Hepatocyte (in vitro differentiated cells): ENCODE results near the gene MMP1. TPM values are rescaled to one million over a fixed set of nuclear protein-coding genes. Genes with fewer than 3 reads are reported as not detected.

Experiments
- DNase-seq: peaks from one replicate; pipeline ENCODE4 v3.0.0-alpha.2; 2016; ENCODE audit warnings: low spot score
- H2AFZ ChIP-seq: fragments of 200-600 bp; sonication (generic); 2 replicates; pipeline ENCODE4 v1.6.0; 2016; ENCODE audit warnings: antibody characterized with exemption, mild to moderate bottlenecking
- H3K27ac ChIP-seq: fragments of 200-600 bp; sonication (generic); 2 replicates; pipeline ENCODE4 v1.5.1; 2016; ENCODE audit warnings: mild to moderate bottlenecking
- H3K27me3 ChIP-seq: fragments of 200-600 bp; sonication (generic); 2 replicates; pipeline ENCODE4 v1.6.1; 2016
- H3K36me3 ChIP-seq: fragments of 200-600 bp; sonication (generic); replicated peaks from 2 replicates; pipeline ENCODE4 v1.5.1; 2016; ENCODE audit warnings: low read depth; ENCODE audit not compliant: insufficient read depth
- H3K4me1 ChIP-seq: fragments of 200-600 bp; sonication (generic); 2 replicates; pipeline ENCODE4 v1.5.1; 2016; ENCODE audit warnings: mild to moderate bottlenecking, moderate library complexity; ENCODE audit not compliant: insufficient read depth
- H3K4me2 ChIP-seq: fragments of 200-600 bp; sonication (generic); 2 replicates; pipeline ENCODE4 v1.6.0; 2016
- H3K4me3 ChIP-seq: fragments of 200-600 bp; sonication (generic); 2 replicates; pipeline ENCODE4 v1.5.1; 2016; ENCODE audit warnings: mild to moderate bottlenecking
- H3K79me2 ChIP-seq: fragments of 200-600 bp; sonication (generic); 2 replicates; pipeline ENCODE4 v1.6.0; 2017; ENCODE audit warnings: mild to moderate bottlenecking
- H3K9me2 ChIP-seq: fragments of 200-600 bp; sonication (generic); replicated peaks from 2 replicates; pipeline ENCODE4 v1.6.0; 2017; ENCODE audit warnings: mild to moderate bottlenecking; ENCODE audit not compliant: insufficient read depth
- H3K9me3 ChIP-seq: fragments of 200-600 bp; sonication (generic); 2 replicates; pipeline ENCODE4 v1.5.1; 2016; ENCODE audit warnings: low read depth, mild to moderate bottlenecking
- H4K20me1 ChIP-seq: fragments of 200-600 bp; sonication (generic); 2 replicates; pipeline ENCODE4 v1.6.0; 2016; ENCODE audit warnings: mild to moderate bottlenecking; ENCODE audit not compliant: insufficient read depth, poor library complexity, severe bottlenecking
- EZH2 ChIP-seq: fragments of 200-600 bp; sonication (generic); IDR thresholded peaks from 2 replicates; pipeline ENCODE4 v1.6.1; 2016; ENCODE audit warnings: antibody characterized with exemption, mild to moderate bottlenecking, borderline replicate concordance
- EZH2phosphoT487 ChIP-seq: fragments of 200-600 bp; sonication (generic); IDR thresholded peaks from one replicate; pipeline ENCODE4 v1.6.1; 2018; ENCODE audit warnings: antibody characterized with exemption, mild to moderate bottlenecking, low read depth, moderate library complexity; ENCODE audit not compliant: unreplicated experiment, severe bottlenecking
- WGBS: methylation state at CpG from one replicate; pipeline ENCODE4 v1.1.6; 2016; ENCODE audit warnings: low lambda C conversion rate; ENCODE audit errors: missing lambda C conversion rate; 5-methylcytosine and 5-hydroxymethylcytosine counted together
- polyA plus RNA-seq: library from polyadenylated mRNA; unstranded; fragments of >200 nt; fragmentation: Nextera tagmentation; extraction: Ambion mirVana; gene quantifications from 2 replicates; pipeline ENCODE4 v1.2.1, GENCODE V29; 2016
- total RNA-seq: library from RNA; depleted of rRNA; stranded (reverse); fragments of >200 nt; gene quantifications from 2 replicates; pipeline ENCODE4 v1.2.3, GENCODE V29; 2014
- TF ChIP-seq, protein P1 (sequence below): fragments of 200-600 bp; sonication (generic); IDR thresholded peaks from 2 replicates; pipeline ENCODE4 v1.5.1; 2016; ENCODE audit warnings: antibody characterized with exemption, mild to moderate bottlenecking; ENCODE audit not compliant: poor library complexity

Gene MMP1
- total and polyA plus RNA-seq, 2 experiments from 2014 or later: 10.1 to 24.6 TPM

DNA sequence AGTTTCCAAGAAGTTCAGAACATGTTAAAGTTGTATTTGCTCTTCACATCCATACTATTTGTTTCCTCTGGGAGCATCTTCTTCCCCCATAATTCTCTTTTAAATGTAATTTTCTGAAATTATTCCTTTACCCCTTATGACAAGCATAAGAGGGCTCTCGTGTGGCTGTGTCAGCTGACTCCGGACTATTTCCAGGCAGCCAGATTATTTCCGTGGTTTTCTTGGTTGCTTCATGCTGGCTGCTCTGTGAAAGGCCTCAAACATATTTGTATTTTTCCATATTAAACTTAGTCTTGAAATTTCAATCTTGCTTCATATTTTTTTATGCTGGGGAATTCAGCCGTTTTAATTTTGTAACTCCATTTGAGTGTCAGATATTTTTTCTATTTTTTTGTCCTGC, 2.8 kb upstream of the MMP1 start:
- H3K36me3 ChIP-seq: no peaks in the 10 kb centered on the region
- no peak for DNase-seq
- no peaks in the 10 kb centered on the region for H3K27me3 ChIP-seq
- no peaks in the 10 kb centered on the region for H3K4me1 ChIP-seq
- no peak overlapping the region for H2AFZ ChIP-seq
- no peaks in the 10 kb centered on the region for H4K20me1 ChIP-seq
- no peak overlapping the region for H3K4me3 ChIP-seq
- no peaks in the 10 kb centered on the region for H3K9me3 ChIP-seq
- H3K79me2 ChIP-seq: no peaks in the 10 kb centered on the region
- H3K4me2 ChIP-seq: no peak overlapping the region
- H3K9me2 ChIP-seq: no peaks in the 10 kb centered on the region
- no peak overlapping the region for H3K27ac ChIP-seq
- 81% methylated on average over 4 of the region's 4 CpGs for WGBS
- TF ChIP-seq EZH2: no peak
- TF ChIP-seq, protein P1, sequence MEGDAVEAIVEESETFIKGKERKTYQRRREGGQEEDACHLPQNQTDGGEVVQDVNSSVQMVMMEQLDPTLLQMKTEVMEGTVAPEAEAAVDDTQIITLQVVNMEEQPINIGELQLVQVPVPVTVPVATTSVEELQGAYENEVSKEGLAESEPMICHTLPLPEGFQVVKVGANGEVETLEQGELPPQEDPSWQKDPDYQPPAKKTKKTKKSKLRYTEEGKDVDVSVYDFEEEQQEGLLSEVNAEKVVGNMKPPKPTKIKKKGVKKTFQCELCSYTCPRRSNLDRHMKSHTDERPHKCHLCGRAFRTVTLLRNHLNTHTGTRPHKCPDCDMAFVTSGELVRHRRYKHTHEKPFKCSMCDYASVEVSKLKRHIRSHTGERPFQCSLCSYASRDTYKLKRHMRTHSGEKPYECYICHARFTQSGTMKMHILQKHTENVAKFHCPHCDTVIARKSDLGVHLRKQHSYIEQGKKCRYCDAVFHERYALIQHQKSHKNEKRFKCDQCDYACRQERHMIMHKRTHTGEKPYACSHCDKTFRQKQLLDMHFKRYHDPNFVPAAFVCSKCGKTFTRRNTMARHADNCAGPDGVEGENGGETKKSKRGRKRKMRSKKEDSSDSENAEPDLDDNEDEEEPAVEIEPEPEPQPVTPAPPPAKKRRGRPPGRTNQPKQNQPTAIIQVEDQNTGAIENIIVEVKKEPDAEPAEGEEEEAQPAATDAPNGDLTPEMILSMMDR: no peak
- no peak for TF ChIP-seq EZH2phosphoT487

GRCh38 chr11:102799681-102800340, 1.9 kb upstream of the MMP1 start:
- 73% methylated on average over 6 of the region's 6 CpGs for WGBS
- Histone ChIP-seq H3K4me2 (no peak overlapping the region), H3K4me1 (no peaks in the 10 kb centered on the region), H3K27me3 (no peaks in the 10 kb centered on the region), H2AFZ (no peak overlapping the region), H3K4me3 (no peak overlapping the region), H3K36me3 (no peaks in the 10 kb centered on the region), H3K9me2 (no peaks in the 10 kb centered on the region), H4K20me1 (no peaks in the 10 kb centered on the region), H3K9me3 (no peaks in the 10 kb centered on the region), H3K79me2 (no peaks in the 10 kb centered on the region), H3K27ac (peak overlapping the region; percentile 24)
- DNase-seq: no peak
- TF ChIP-seq, protein P1: no peak
- no peak for TF ChIP-seq EZH2
- no peak for TF ChIP-seq EZH2phosphoT487

- Histone ChIP-seq H3K79me2 (no peaks in the 10 kb centered on the region), H3K9me2 (no peaks in the 10 kb centered on the region), H3K4me2 (no peak overlapping the region), H2AFZ (peak overlapping the region; percentile 24), H3K9me3 (no peaks in the 10 kb centered on the region), H3K27ac (peak overlapping the region; percentile 35), H3K4me3 (no peak overlapping the region), H3K27me3 (no peaks in the 10 kb centered on the region), H3K4me1 (peaks cover 9% of the 10 kb centered on the region), H4K20me1 (no peaks in the 10 kb centered on the region), H3K36me3 (no peaks in the 10 kb centered on the region)
- DNase-seq: peak; percentile 34
- TF ChIP-seq, protein P1: peak; percentile 29
- no peak for TF ChIP-seq EZH2
These were observed 3.6 kb downstream of the MMP1 start for GRCh38 chr11:102794382-102794781.
